GM23248 (cell line): ENCODE results near the gene BCR. TPM values are rescaled to one million over a fixed set of nuclear protein-coding genes. Genes with fewer than 3 reads are reported as not detected.
A peak's percentile ranks its signal among the peaks of the same experiment; 100 is the strongest.

Source experiments
- DNase-seq: peaks from one replicate; pipeline ENCODE4 v3.0.0-alpha.2; 2015
- H2AFZ ChIP-seq: fragments of 200-600 bp; sonication (generic); 2 replicates; pipeline ENCODE4 v1.6.1; 2016; ENCODE audit warnings: antibody characterized with exemption
- H3F3A ChIP-seq: fragments of 200-600 bp; sonication (generic); 2 replicates; pipeline ENCODE4 v1.6.1; 2016; ENCODE audit warnings: mild to moderate bottlenecking, antibody characterized with exemption, mixed run types; ENCODE audit not compliant: insufficient read depth
- H3K27ac ChIP-seq: fragments of 200-600 bp; sonication (generic); 2 replicates; pipeline ENCODE4 v1.5.1; 2016; ENCODE audit warnings: mild to moderate bottlenecking
- H3K27me3 ChIP-seq: fragments of 200-600 bp; sonication (generic); replicated peaks from 2 replicates; pipeline ENCODE4 v1.6.1; 2016; ENCODE audit warnings: mild to moderate bottlenecking; ENCODE audit not compliant: insufficient read depth
- H3K36me3 ChIP-seq: fragments of 200-600 bp; sonication (generic); 2 replicates; pipeline ENCODE4 v1.6.1; 2016; ENCODE audit warnings: low read depth, mild to moderate bottlenecking
- H3K4me1 ChIP-seq: fragments of 200-600 bp; sonication (generic); 2 replicates; pipeline ENCODE4 v1.6.1; 2016; ENCODE audit warnings: mild to moderate bottlenecking; ENCODE audit not compliant: insufficient read depth
- H3K4me2 ChIP-seq: fragments of 200-600 bp; sonication (generic); one replicate; pipeline ENCODE4 v1.6.1; 2016; ENCODE audit warnings: mild to moderate bottlenecking; ENCODE audit not compliant: unreplicated experiment
- H3K4me3 ChIP-seq: fragments of 200-600 bp; sonication (generic); 2 replicates; pipeline ENCODE4 v1.5.1; 2016; ENCODE audit warnings: mild to moderate bottlenecking
- H3K79me2 ChIP-seq: fragments of 200-600 bp; sonication (generic); 2 replicates; pipeline ENCODE4 v1.6.1; 2016; ENCODE audit warnings: mild to moderate bottlenecking; ENCODE audit not compliant: insufficient read depth
- H3K9ac ChIP-seq: fragments of 200-600 bp; sonication (generic); 2 replicates; pipeline ENCODE4 v1.6.1; 2016; ENCODE audit warnings: mild to moderate bottlenecking
- H3K9me2 ChIP-seq: fragments of 200-600 bp; sonication (generic); 2 replicates; pipeline ENCODE4 v1.6.1; 2016; ENCODE audit warnings: mixed run types, mild to moderate bottlenecking, moderate library complexity; ENCODE audit not compliant: insufficient read depth
- H3K9me3 ChIP-seq: fragments of 200-600 bp; sonication (generic); one replicate; pipeline ENCODE4 v1.6.1; 2017; ENCODE audit warnings: low read depth
- H4K20me1 ChIP-seq: fragments of 200-600 bp; sonication (generic); 2 replicates; pipeline ENCODE4 v1.6.0; 2016; ENCODE audit not compliant: insufficient read depth
- EZH2 ChIP-seq: fragments of 200-600 bp; sonication (generic); IDR thresholded peaks from 2 replicates; pipeline ENCODE4 v1.6.1; 2018; ENCODE audit warnings: antibody characterized with exemption, mild to moderate bottlenecking; ENCODE audit not compliant: insufficient read depth, poor library complexity, severe bottlenecking
- EZH2phosphoT487 ChIP-seq: fragments of 200-600 bp; sonication (generic); IDR thresholded peaks from 2 replicates; pipeline ENCODE4 v1.6.1; 2018; ENCODE audit warnings: antibody characterized with exemption, moderate library complexity, mild to moderate bottlenecking, low read depth; ENCODE audit not compliant: insufficient read depth
- WGBS, 2 experiments: methylation state at CpG; one replicate each; pipeline ENCODE4 v1.1.6; 2015 to 2017; ENCODE audit warnings: low lambda C conversion rate in 2 of 2, low coverage in 1 of 2; ENCODE audit errors: missing lambda C conversion rate in 2 of 2; 5-methylcytosine and 5-hydroxymethylcytosine counted together
- in situ Hi-C: fragments of 300-500 bp; cut with MboI; formaldehyde crosslinking; loops from 2 replicates; pipeline ENCODE4 v1.15.0; 2020
- polyA plus RNA-seq: library from polyadenylated mRNA; unstranded; fragments of >200 nt; fragmentation: Nextera tagmentation; extraction: Ambion mirVana; gene quantifications from 2 replicates; pipeline ENCODE4 v1.2.1, GENCODE V29; 2016
- total RNA-seq: library from RNA; depleted of rRNA; stranded (reverse); fragments of >200 nt; shearing (Covaris generic); gene quantifications from 2 replicates; pipeline ENCODE4 v1.2.3, GENCODE V29; 2014

BCR gene
- total and polyA plus RNA-seq, 2 experiments from 2014 or later, result 4.7 to 30.0 TPM

GRCh38 chr22:23289851-23290724, 109.8 kb downstream of the BCR start:
- no peak overlapping the region for H3K4me2 ChIP-seq
- no peak overlapping the region for H3K9ac ChIP-seq
- no peak overlapping the region for H2AFZ ChIP-seq
- no peaks in the 10 kb centered on the region for H3F3A ChIP-seq
- H3K27ac ChIP-seq, result no peak overlapping the region
- in situ Hi-C loops, result no loop called here
- peak; percentile 76 for DNase-seq
- H4K20me1 ChIP-seq, result no peaks in the 10 kb centered on the region
- H3K9me3 ChIP-seq, result no peaks in the 10 kb centered on the region
- WGBS, 2 experiments, result 58 to 59% methylated on average over 18 of the region's 18 CpGs
- H3K9me2 ChIP-seq, result no peaks in the 10 kb centered on the region
- no peaks in the 10 kb centered on the region for H3K79me2 ChIP-seq
- H3K4me1 ChIP-seq, result no peaks in the 10 kb centered on the region
- no peaks in the 10 kb centered on the region for H3K36me3 ChIP-seq
- no peak overlapping the region for H3K4me3 ChIP-seq
- no peaks in the 10 kb centered on the region for H3K27me3 ChIP-seq
- TF ChIP-seq EZH2, result no peak
- no peak for TF ChIP-seq EZH2phosphoT487

GRCh38 chr22:23291806-23292452, 111.6 kb downstream of the BCR start:
- Histone ChIP-seq H2AFZ (no peak overlapping the region), H3K27me3 (no peaks in the 10 kb centered on the region), H3K9me3 (no peaks in the 10 kb centered on the region), H3K9ac (no peak overlapping the region), H3K79me2 (no peaks in the 10 kb centered on the region), H3K27ac (no peak overlapping the region), H3K4me3 (no peak overlapping the region), H3K4me1 (no peaks in the 10 kb centered on the region), H3K4me2 (no peak overlapping the region), H3K9me2 (no peaks in the 10 kb centered on the region), H3F3A (no peaks in the 10 kb centered on the region), H4K20me1 (no peaks in the 10 kb centered on the region), H3K36me3 (no peaks in the 10 kb centered on the region; the same call in 1 of the 2 replicates)
- in situ Hi-C loops, result no loop called here
- no peak for TF ChIP-seq EZH2
- no peak for TF ChIP-seq EZH2phosphoT487
- 93 to 95% methylated on average over 13 of the region's 13 CpGs for WGBS, 2 experiments
- no peak for DNase-seq

- Histone ChIP-seq H3K79me2 (no peaks in the 10 kb centered on the region), H3K9me3 (no peaks in the 10 kb centered on the region), H3K4me1 (no peaks in the 10 kb centered on the region), H3K9me2 (no peaks in the 10 kb centered on the region), H3F3A (no peaks in the 10 kb centered on the region), H3K27me3 (no peaks in the 10 kb centered on the region), H4K20me1 (no peaks in the 10 kb centered on the region), H3K36me3 (no peaks in the 10 kb centered on the region; the same call in 1 of the 2 replicates), H3K27ac (no peak overlapping the region), H3K4me2 (no peak overlapping the region), H3K9ac (no peak overlapping the region), H2AFZ (no peak overlapping the region), H3K4me3 (no peak overlapping the region)
- DNase-seq, result no peak
- 84 to 87% methylated on average over 17 of the region's 17 CpGs for WGBS, 2 experiments
- in situ Hi-C loops, result no loop called here
- no peak for TF ChIP-seq EZH2phosphoT487
- no peak for TF ChIP-seq EZH2
Observed at GRCh38 chr22:23292453-23293350, 112.4 kb downstream of the BCR start.

- Histone ChIP-seq H3K4me1 (no peaks in the 10 kb centered on the region), H2AFZ (no peak overlapping the region), H4K20me1 (no peaks in the 10 kb centered on the region), H3K9me3 (no peaks in the 10 kb centered on the region), H3K4me3 (no peak overlapping the region), H3F3A (no peaks in the 10 kb centered on the region), H3K79me2 (no peaks in the 10 kb centered on the region), H3K27ac (no peak overlapping the region), H3K27me3 (no peaks in the 10 kb centered on the region), H3K4me2 (no peak overlapping the region), H3K36me3 (no peaks in the 10 kb centered on the region; the same call in 1 of the 2 replicates), H3K9ac (no peak overlapping the region), H3K9me2 (no peaks in the 10 kb centered on the region)
- DNase-seq, result no peak
- WGBS, 2 experiments, result 94 to 97% methylated on average over 13 to 14 of the region's 14 CpGs
- no peak for TF ChIP-seq EZH2phosphoT487
- TF ChIP-seq EZH2, result no peak
- in situ Hi-C loops, result no loop called here
Observed at GRCh38 chr22:23293720-23294119, 113.4 kb downstream of the BCR start.
